Measurements from ENCODE around the gene DLG2. TPM values are rescaled to one million over a fixed set of nuclear protein-coding genes. Genes with fewer than 3 reads are reported as not detected.

DLG2 gene
- total RNA-seq, 4 donors from 2014 or later, result 7.3 to 14.1 (median 11.1) TPM

DNA sequence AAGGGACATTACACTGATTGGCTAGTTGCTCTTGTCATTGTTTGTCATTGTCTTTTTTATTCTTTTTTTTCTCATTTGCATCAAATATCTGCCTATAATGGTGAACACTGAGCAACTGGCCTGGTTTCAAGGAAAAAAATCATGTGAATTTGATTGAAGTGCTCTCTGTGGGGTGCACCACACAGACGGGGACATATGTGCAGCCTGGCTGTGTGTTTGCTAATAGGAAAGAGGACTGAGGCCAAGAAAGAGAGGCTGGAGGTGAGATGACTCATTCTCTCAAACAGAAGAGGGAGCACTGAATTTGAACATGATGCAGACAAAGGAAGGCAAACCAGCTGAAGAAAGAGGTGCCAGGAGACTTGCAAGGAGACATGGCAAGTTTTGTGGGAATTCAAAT is 1656.1 kb downstream of the DLG2 start:
- no peaks in the 10 kb centered on the region for H3K27me3 ChIP-seq
- 24% methylated on average over 1 of the region's 1 CpG for WGBS
- TF ChIP-seq POLR2A (IDR thresholded peaks at IDR 0.05; ENCODE audit: low read depth) (no peak), POLR2AphosphoS5 (IDR thresholded peaks at IDR 0.05) (no peak), EP300 (IDR thresholded peaks at IDR 0.05) (no peak)
- TF ChIP-seq, protein P1, sequence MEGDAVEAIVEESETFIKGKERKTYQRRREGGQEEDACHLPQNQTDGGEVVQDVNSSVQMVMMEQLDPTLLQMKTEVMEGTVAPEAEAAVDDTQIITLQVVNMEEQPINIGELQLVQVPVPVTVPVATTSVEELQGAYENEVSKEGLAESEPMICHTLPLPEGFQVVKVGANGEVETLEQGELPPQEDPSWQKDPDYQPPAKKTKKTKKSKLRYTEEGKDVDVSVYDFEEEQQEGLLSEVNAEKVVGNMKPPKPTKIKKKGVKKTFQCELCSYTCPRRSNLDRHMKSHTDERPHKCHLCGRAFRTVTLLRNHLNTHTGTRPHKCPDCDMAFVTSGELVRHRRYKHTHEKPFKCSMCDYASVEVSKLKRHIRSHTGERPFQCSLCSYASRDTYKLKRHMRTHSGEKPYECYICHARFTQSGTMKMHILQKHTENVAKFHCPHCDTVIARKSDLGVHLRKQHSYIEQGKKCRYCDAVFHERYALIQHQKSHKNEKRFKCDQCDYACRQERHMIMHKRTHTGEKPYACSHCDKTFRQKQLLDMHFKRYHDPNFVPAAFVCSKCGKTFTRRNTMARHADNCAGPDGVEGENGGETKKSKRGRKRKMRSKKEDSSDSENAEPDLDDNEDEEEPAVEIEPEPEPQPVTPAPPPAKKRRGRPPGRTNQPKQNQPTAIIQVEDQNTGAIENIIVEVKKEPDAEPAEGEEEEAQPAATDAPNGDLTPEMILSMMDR (IDR thresholded peaks at IDR 0.05), result no peak
- no peak overlapping the region for H3K27ac ChIP-seq (replicated peaks in 1 of 4)
- no peak for DNase-seq (ENCODE audit: extremely low spot score)
- H3K4me3 ChIP-seq, result no peak overlapping the region
- no peaks in the 10 kb centered on the region for H3K36me3 ChIP-seq
- H3K9me3 ChIP-seq, result no peaks in the 10 kb centered on the region
- intact Hi-C loops (cut with DNase I), result no loop called here
- H3K4me1 ChIP-seq, result peaks cover 0 to 9% (median 0%) of the 10 kb centered on the region in 4 donors

DNA sequence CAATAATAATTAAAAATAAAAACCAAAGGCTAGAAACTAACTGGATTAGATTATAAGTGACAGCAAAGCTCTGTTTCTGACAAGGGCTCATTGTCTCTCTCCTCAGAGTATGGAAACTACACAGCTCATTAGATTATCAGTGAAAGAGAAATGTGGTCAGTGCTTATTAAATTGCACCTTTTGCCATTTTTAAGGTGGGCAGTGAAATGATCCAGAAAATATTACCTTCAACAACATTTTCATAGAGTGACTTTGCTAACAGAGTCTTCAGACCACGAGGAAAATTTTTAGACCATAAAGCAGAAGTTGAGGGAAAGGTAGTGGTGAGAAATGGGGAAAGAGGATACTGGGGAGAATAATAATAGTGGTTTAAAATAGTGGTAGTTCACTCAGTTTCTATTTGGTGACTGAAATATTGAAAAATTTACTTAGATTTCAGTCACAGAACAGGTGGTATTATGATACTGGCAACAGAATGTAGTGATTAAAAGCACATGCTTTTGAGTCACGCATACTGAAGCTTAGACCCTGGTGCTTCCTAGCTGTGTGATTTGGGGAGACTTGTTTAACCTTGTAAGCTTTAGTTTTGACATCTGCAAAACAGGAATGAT is 1657.0 kb downstream of the DLG2 start:
- WGBS, result 66% methylated on average over 2 of the region's 2 CpGs
- Histone ChIP-seq H3K4me1 (peaks cover 0 to 6% (median 0%) of the 10 kb centered on the region in 4 donors), H3K36me3 (no peaks in the 10 kb centered on the region), H3K4me3 (no peak overlapping the region), H3K27ac (replicated peaks in 1 of 4) (no peak overlapping the region), H3K27me3 (no peaks in the 10 kb centered on the region), H3K9me3 (no peaks in the 10 kb centered on the region)
- intact Hi-C loops (cut with DNase I), result no loop called here
- DNase-seq (ENCODE audit: extremely low spot score), result no peak
- TF ChIP-seq POLR2A (IDR thresholded peaks at IDR 0.05; ENCODE audit: low read depth) (no peak), POLR2AphosphoS5 (IDR thresholded peaks at IDR 0.05) (no peak), EP300 (IDR thresholded peaks at IDR 0.05) (no peak)

DNA sequence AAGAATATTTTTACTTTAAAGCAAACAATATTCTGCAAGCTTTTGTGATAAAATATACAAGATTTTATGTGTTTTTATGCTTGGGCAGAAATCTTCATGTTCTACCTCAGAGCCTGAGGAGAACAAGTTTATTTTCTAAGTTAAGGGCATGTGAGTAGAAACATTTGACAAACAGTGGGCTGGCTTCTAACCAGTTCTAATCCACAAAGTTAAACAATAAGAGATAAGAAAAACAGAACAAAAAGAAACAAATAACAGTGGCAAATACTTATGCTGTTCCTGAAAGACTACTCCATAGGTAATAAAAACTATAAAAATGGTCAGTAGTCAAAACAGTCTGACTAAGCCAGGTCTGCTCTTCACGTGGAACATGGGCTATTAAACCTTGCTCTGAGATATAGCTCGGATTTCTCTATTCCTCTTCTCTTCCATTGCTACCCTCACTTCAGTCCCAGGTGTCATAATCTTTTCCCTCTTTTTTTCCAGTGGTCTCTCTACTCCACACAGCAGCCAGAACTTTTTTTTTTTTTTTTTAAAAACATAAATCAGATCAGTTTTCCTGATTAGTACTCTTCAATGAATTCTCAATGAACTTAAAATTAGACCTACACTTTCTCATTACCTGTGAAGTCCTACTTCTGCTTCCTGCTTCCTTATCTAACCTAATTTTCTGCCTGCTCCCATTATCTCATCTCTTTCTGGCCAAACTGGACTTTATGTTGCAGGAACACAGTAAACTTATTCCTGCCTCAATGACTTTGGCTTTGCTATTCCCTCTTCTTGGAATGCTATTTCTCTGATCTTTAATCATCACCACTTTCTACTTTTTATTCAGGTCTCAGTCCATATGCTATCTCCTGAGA is 1669.9 kb downstream of the DLG2 start:
- TF ChIP-seq, protein P1 (IDR thresholded peaks at IDR 0.05), result no peak
- TF ChIP-seq POLR2AphosphoS5 (IDR thresholded peaks at IDR 0.05) (no peak), POLR2A (IDR thresholded peaks at IDR 0.05; ENCODE audit: low read depth) (no peak), EP300 (IDR thresholded peaks at IDR 0.05) (no peak)
- intact Hi-C loops (cut with DNase I), result no loop called here

GRCh38 chr11:83956119-83956697 is 1670.9 kb downstream of the DLG2 start:
- peaks cover 0 to 22% (median 7%) of the 10 kb centered on the region in 4 donors for H3K4me1 ChIP-seq
- H3K36me3 ChIP-seq, result no peaks in the 10 kb centered on the region
- intact Hi-C loops (cut with DNase I), result no loop called here
- TF ChIP-seq POLR2A (IDR thresholded peaks at IDR 0.05; ENCODE audit: low read depth) (no peak), EP300 (IDR thresholded peaks at IDR 0.05) (no peak), POLR2AphosphoS5 (IDR thresholded peaks at IDR 0.05) (no peak)
- TF ChIP-seq, protein P1 (IDR thresholded peaks at IDR 0.05), result no peak
- no peak overlapping the region for H3K4me3 ChIP-seq
- DNase-seq (ENCODE audit: extremely low spot score), result no peak
- no peaks in the 10 kb centered on the region for H3K9me3 ChIP-seq
- H3K27me3 ChIP-seq, result no peaks in the 10 kb centered on the region
- 88% methylated on average over 9 of the region's 10 CpGs for WGBS
- no peak overlapping the region for H3K27ac ChIP-seq (replicated peaks in 1 of 4)

More for the DNA sequence above, 1669.9 kb downstream of the DLG2 start:
- 42% methylated on average over 2 of the region's 2 CpGs for WGBS
- no peaks in the 10 kb centered on the region for H3K27me3 ChIP-seq
- no peaks in the 10 kb centered on the region for H3K36me3 ChIP-seq
- H3K4me1 ChIP-seq, result peaks cover 0 to 22% (median 7%) of the 10 kb centered on the region in 4 donors
- no peaks in the 10 kb centered on the region for H3K9me3 ChIP-seq
- no peak overlapping the region for H3K27ac ChIP-seq (replicated peaks in 1 of 4)
- DNase-seq (ENCODE audit: extremely low spot score), result no peak
- no peak overlapping the region for H3K4me3 ChIP-seq

DNA sequence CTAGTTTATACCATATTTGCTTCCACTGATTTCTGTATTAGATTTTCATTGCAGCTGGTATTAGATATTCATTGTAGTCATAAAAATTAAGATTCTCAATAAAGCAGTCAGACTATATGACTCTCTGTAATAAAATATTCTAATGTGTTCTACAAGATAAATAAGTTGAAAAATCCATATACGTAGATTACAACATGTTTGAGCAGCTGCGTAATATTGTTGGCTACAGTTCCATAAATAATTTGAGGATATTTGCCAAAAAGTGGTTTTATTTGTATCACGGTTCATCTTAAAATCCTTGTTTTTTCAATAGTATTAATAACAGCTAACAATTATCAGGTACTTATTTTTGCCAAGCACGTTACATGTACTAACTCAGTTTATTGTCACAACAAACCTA is 1672.4 kb downstream of the DLG2 start:
- intact Hi-C loops (cut with DNase I), result no loop called here
- H3K36me3 ChIP-seq, result no peaks in the 10 kb centered on the region
- no peaks in the 10 kb centered on the region for H3K9me3 ChIP-seq
- H3K4me3 ChIP-seq, result no peak overlapping the region
- no peak overlapping the region for H3K27ac ChIP-seq (replicated peaks in 1 of 4)
- TF ChIP-seq EP300 (IDR thresholded peaks at IDR 0.05) (no peak), POLR2A (IDR thresholded peaks at IDR 0.05; ENCODE audit: low read depth) (no peak), POLR2AphosphoS5 (IDR thresholded peaks at IDR 0.05) (no peak)
- TF ChIP-seq, protein P1 (IDR thresholded peaks at IDR 0.05), result no peak
- no peak for DNase-seq (ENCODE audit: extremely low spot score)
- H3K27me3 ChIP-seq, result no peaks in the 10 kb centered on the region
- peaks cover 0 to 22% (median 7%) of the 10 kb centered on the region in 4 donors for H3K4me1 ChIP-seq
- WGBS, result 87% methylated on average over 4 of the region's 4 CpGs
